Common myeloid progenitor, CD34-positive (primary cell): ENCODE results near the gene POU6F2.

Source experiments
- CTCF ChIA-PET: fragments of 350-600 bp; sonication (Branson Sonifier 250); formaldehyde crosslinking; loops from one replicate; lab custom pipeline; 2021; ENCODE audit warnings: antibody characterized with exemption; lab: Charles Lee
- POLR2A ChIA-PET: fragments of 350-600 bp; sonication (Branson Sonifier 250); formaldehyde crosslinking; loops from one replicate; lab custom pipeline; 2021; ENCODE audit warnings: antibody characterized with exemption; lab: Charles Lee
- DNase-seq, 3 donors: peaks; one replicate each; pipeline versions ENCODE4 v3.0.0 to v3.0.0-alpha.2; 2013
- H3K27ac ChIP-seq, 2 experiments: 1 replicate in 1 of 2; 2 replicates in 1 of 2; pipeline ENCODE4 v1.7.0; 2013; ENCODE audit warnings: inconsistent platforms in 2 of 2, low read length in 2 of 2, mild to moderate bottlenecking in 2 of 2, low read depth in 1 of 2, moderate library complexity in 1 of 2; ENCODE audit not compliant: severe bottlenecking in 2 of 2, insufficient read depth in 1 of 2, poor library complexity in 1 of 2
- H3K27me3 ChIP-seq, 5 experiments: replicated peaks in 2 of 5; 1 replicate in 3 of 5; 2 replicates in 2 of 5; pipeline versions ENCODE4 v1.6.1 to v1.7.0; 2013; ENCODE audit warnings: low read length in 4 of 5, mild to moderate bottlenecking in 2 of 5, moderate library complexity in 2 of 5, inconsistent platforms in 1 of 5; ENCODE audit not compliant: insufficient read depth in 5 of 5, control insufficient read depth in 4 of 5
- H3K36me3 ChIP-seq, 4 experiments: 1 replicate in 2 of 4; 2 replicates in 2 of 4; pipeline versions ENCODE4 v1.6.1 to v1.7.0; 2013; ENCODE audit warnings: low read length in 3 of 4, control low read depth in 1 of 4, mild to moderate bottlenecking in 1 of 4; ENCODE audit not compliant: control insufficient read depth in 4 of 4, insufficient read depth in 4 of 4
- H3K4me1 ChIP-seq, 4 experiments: 1 replicate in 3 of 4; 2 replicates in 1 of 4; pipeline versions ENCODE4 v1.6.1 to v1.7.1; 2013; ENCODE audit warnings: low read length in 3 of 4, mild to moderate bottlenecking in 3 of 4, control low read depth in 1 of 4, inconsistent platforms in 1 of 4, moderate library complexity in 1 of 4; ENCODE audit not compliant: control insufficient read depth in 4 of 4, insufficient read depth in 4 of 4; ENCODE audit errors: control extremely low read depth in 1 of 4
- H3K4me3 ChIP-seq, 7 experiments: 1 replicate in 4 of 7; 2 replicates in 3 of 7; pipeline versions ENCODE4 v1.5.1 to v1.7.0; 2013; ENCODE audit warnings: mild to moderate bottlenecking in 7 of 7, low read length in 6 of 7, moderate library complexity in 6 of 7, inconsistent platforms in 2 of 7, low read depth in 2 of 7, control low read depth in 1 of 7; ENCODE audit not compliant: insufficient read depth in 4 of 7, control insufficient read depth in 1 of 7; ENCODE audit errors: extremely low read depth in 1 of 7
- H3K9me3 ChIP-seq, 5 experiments: 1 replicate in 4 of 5; 2 replicates in 1 of 5; pipeline versions ENCODE4 v1.6.1 to v1.7.1; 2013; ENCODE audit warnings: low read length in 4 of 5, mild to moderate bottlenecking in 2 of 5, inconsistent platforms in 1 of 5, low read depth in 1 of 5, moderate library complexity in 1 of 5; ENCODE audit not compliant: control insufficient read depth in 4 of 5, insufficient read depth in 2 of 5; ENCODE audit errors: control extremely low read depth in 1 of 5
- WGBS: methylation state at CpG from one replicate; pipeline ENCODE4 v1.1.5; 2013; ENCODE audit not compliant: insufficient coverage; 5-methylcytosine and 5-hydroxymethylcytosine counted together

POU6F2 gene

DNA sequence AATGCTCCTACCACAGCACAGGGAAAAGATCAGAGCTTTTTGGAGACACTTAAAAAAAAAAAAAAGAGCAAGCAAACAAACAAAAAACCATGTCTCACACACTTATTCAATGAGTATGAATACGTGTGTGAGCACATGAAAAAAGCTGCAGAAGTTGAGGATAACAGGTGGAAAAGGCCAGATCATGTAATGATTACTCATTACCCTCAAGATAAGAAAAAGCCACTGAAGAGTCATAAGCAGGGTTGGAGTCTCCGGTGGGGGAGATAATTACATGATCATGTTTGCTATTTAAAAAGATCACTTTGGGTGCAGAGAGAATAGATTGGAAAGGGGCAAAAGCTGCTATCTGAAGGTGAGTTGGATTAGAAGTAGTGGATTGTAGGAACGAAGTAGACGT lies 77.0 kb downstream of the POU6F2 start:
- no peak for DNase-seq
- no peak overlapping the region for H3K4me3 ChIP-seq
- ChIA-PET CTCF (no interaction called here), POLR2A (no interaction called here)
- WGBS, result 100% methylated on average over 2 of the region's 4 CpGs
- H3K27ac ChIP-seq, result no peak overlapping the region
- no peaks in the 10 kb centered on the region for H3K27me3 ChIP-seq
- H3K9me3 ChIP-seq, result peaks cover 0 to 9% (median 0%) of the 10 kb centered on the region in 5 experiments
- no peaks in the 10 kb centered on the region for H3K4me1 ChIP-seq
- no peaks in the 10 kb centered on the region for H3K36me3 ChIP-seq

DNA sequence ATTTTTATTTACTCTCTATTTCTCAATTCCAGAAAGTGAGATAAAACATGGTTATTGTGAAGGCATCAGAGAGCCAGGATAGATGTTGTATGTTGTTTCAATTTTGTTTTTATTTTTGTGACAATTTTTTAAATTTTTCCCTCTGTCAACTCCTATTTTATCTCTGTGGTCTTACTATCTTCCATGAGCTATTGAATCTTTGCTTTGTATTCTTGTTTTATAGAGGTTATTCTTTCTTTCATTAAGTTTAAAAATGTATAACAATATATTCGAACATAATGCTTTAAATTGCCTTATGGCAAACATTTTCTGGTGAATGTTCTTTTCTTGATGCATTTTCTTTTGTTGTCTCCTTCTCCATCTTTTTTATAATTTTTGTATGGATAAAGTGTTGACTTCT lies 78.4 kb downstream of the POU6F2 start:
- no peaks in the 10 kb centered on the region for H3K4me1 ChIP-seq
- no peaks in the 10 kb centered on the region for H3K36me3 ChIP-seq
- ChIA-PET CTCF (no interaction called here), POLR2A (no interaction called here)
- no CpG with 5 or more reads among the region's 1 CpG for WGBS
- H3K27ac ChIP-seq, result no peak overlapping the region
- H3K4me3 ChIP-seq, result no peak overlapping the region
- H3K9me3 ChIP-seq, result peaks cover 0 to 9% (median 0%) of the 10 kb centered on the region in 5 experiments
- no peaks in the 10 kb centered on the region for H3K27me3 ChIP-seq
- DNase-seq, result no peak

DNA sequence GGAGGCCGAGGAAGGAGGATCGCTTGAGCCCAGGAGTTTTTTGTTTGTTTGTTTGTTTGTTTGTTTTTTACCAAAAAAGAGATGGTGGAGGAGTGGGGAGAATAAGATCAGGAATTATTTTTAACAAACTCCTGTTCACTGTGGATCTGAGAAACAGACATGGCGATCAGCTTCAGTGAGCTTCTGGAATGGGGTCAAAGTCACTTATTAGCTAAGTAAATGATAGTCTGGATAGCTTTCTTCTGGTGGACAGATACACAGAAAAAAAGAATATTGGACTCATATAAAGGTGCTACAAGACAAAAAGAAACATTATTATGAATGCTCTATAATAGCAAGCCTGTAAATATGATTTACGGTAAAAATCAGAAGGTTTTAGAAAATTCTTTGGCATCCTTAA lies 85.1 kb downstream of the POU6F2 start:
- H3K4me1 ChIP-seq, result no peaks in the 10 kb centered on the region
- POLR2A ChIA-PET, result no interaction called here
- no peak overlapping the region for H3K4me3 ChIP-seq
- no peaks in the 10 kb centered on the region for H3K9me3 ChIP-seq
- H3K27ac ChIP-seq, result no peak overlapping the region
- no peak for DNase-seq
- CTCF ChIA-PET, result no interaction called here
- no peaks in the 10 kb centered on the region for H3K27me3 ChIP-seq
- WGBS, result 100% methylated on average over 3 of the region's 4 CpGs
- H3K36me3 ChIP-seq, result no peaks in the 10 kb centered on the region

- Histone ChIP-seq H3K27me3 (no peaks in the 10 kb centered on the region), H3K27ac (no peak overlapping the region), H3K4me3 (no peak overlapping the region), H3K4me1 (peaks cover 0 to 21% (median 9%) of the 10 kb centered on the region in 4 experiments), H3K9me3 (no peaks in the 10 kb centered on the region), H3K36me3 (no peaks in the 10 kb centered on the region)
- CTCF ChIA-PET, result no interaction called here
- POLR2A ChIA-PET, result interaction anchor here (0.6 kb wide), 1 partner anchor 14 kb away, joined by 4 read pairs; no protein-coding TSS in a partner anchor
- DNase-seq, result no peak
- WGBS, result 100% methylated on average over 4 of the region's 5 CpGs
Observed at GRCh38 chr7:39069031-39069430, 91.3 kb downstream of the POU6F2 start.

- no peaks in the 10 kb centered on the region for H3K9me3 ChIP-seq
- no peak overlapping the region for H3K4me3 ChIP-seq
- peaks cover 0 to 21% (median 9%) of the 10 kb centered on the region in 4 experiments for H3K4me1 ChIP-seq
- no peaks in the 10 kb centered on the region for H3K27me3 ChIP-seq
- H3K36me3 ChIP-seq, result no peaks in the 10 kb centered on the region
- CTCF ChIA-PET, result no interaction called here
- H3K27ac ChIP-seq, result no peak overlapping the region
- peak; percentile 57 to 95 (median 94) for DNase-seq
- POLR2A ChIA-PET, result interaction anchor here (0.6 kb wide), 2 partner anchors 318 to 422 kb away, joined by 3 to 5 read pairs; no protein-coding TSS in a partner anchor
- WGBS, result 49% methylated on average over 9 of the region's 11 CpGs
Observed at GRCh38 chr7:39069896-39070881, 92.5 kb downstream of the POU6F2 start.

DNA sequence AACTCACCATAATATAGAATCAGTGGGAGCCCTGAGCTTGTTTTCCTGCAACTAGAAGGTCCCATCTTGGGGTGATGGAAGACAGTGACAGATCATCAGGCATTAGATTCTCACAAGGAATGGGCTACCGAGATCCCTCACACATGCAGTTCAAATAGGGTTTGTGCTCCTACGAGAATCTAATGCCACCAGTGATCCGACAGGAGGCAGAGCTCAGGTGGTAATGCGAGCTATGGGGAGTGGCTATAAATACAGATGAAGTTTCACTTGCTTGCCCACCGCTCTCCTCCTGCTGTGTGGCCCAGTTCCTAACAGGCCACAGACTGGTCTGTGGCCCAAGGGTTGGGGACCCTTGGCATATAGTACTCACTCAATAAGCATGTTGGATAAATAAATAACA lies 93.4 kb downstream of the POU6F2 start:
- Histone ChIP-seq H3K4me3 (no peak overlapping the region), H3K36me3 (no peaks in the 10 kb centered on the region), H3K4me1 (peaks cover 0 to 21% (median 9%) of the 10 kb centered on the region in 4 experiments), H3K9me3 (no peaks in the 10 kb centered on the region), H3K27me3 (no peaks in the 10 kb centered on the region), H3K27ac (no peak overlapping the region)
- WGBS, result 98% methylated on average over 5 of the region's 5 CpGs
- ChIA-PET POLR2A (interaction anchor here (0.6 kb wide), 1 partner anchor 39 kb away, joined by 3 read pairs; no protein-coding TSS in a partner anchor), CTCF (no interaction called here)
- no peak for DNase-seq

GRCh38 chr7:39073432-39073831 lies 95.7 kb downstream of the POU6F2 start:
- CTCF ChIA-PET, result no interaction called here
- Histone ChIP-seq H3K9me3 (no peaks in the 10 kb centered on the region), H3K27me3 (no peaks in the 10 kb centered on the region), H3K36me3 (no peaks in the 10 kb centered on the region), H3K4me1 (peaks cover 0 to 21% (median 9%) of the 10 kb centered on the region in 4 experiments), H3K4me3 (no peak overlapping the region), H3K27ac (no peak overlapping the region)
- POLR2A ChIA-PET, result no interaction called here
- DNase-seq, result no peak
- 86% methylated on average over 7 of the region's 8 CpGs for WGBS
